ENCODE measurements around the gene BLVRA.
"Not testable (repeated sequence)": the region's sequence is repeated elsewhere in the genome, so short reads cannot be mapped to it uniquely, and the experiment has no call there.

BLVRA gene, protein sequence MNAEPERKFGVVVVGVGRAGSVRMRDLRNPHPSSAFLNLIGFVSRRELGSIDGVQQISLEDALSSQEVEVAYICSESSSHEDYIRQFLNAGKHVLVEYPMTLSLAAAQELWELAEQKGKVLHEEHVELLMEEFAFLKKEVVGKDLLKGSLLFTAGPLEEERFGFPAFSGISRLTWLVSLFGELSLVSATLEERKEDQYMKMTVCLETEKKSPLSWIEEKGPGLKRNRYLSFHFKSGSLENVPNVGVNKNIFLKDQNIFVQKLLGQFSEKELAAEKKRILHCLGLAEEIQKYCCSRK

DNA sequence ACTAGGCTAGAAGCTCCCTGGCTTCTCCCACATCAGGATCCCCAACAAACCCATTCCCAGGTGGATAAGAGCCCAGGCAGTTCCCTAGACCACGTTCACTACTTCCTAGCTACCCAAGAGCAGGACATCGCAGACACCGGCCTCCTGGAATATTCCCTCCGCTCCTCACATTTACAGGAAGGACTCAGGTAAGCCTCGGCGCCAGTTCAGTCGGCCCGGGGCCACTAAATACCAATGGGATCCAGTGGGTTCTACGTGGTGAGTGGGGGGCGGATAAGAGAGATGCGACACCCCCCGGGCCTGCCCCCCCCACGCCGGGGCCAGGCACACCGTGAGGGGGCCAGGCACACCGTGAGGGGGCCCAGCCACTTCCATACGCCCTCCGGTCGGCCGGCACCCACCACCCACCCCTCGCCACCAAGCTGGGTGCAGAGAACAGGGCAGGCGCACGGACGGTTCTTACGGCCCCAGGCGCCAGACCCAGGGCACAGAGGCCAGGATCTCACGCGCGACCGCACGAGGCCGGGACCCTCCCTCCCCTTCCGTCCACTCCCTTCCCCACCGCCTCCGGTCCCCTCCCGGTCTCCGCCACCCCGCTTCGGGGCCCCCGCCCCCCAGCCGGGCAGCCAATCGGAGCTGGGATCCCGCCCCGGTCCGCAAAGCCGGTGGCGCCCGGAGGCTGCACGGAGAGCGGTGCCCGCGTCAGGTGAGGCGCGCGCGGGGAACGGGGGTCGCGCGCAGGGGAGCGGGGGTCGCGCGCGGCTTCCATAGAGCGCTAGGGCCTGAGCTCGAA, at the start of gene BLVRA:
Gene BLVRA, plus strand, starts transcription at position 652 of the 793 bp plus-strand sequence. CDS start 12,479 bp downstream, outside the sequence.
- Histone ChIP-seq H3K9ac (ENCODE audit: low read length in 2 of 2) (peak within 1 kb of the TSS; percentile 92 to 94), H3K36me3 (ENCODE audit: control insufficient read depth in 2 of 2, insufficient read depth in 2 of 2, low read length in 2 of 2) (no peaks in the 10 kb centered on the region), H3K4me3 (ENCODE audit: low read length in 2 of 2) (peak within 1 kb of the TSS; percentile 87), H3K27me3 (ENCODE audit: control insufficient read depth in 1 of 2, insufficient read depth in 2 of 2, low read length in 2 of 2) (no peaks in the 10 kb centered on the region), H3K27ac (ENCODE audit: low read length) (peak within 1 kb of the TSS; percentile 53), H3K9me3 (ENCODE audit: control insufficient read depth in 2 of 2, low read length in 2 of 2) (no peaks in the 10 kb centered on the region), H3K4me1 (ENCODE audit: control insufficient read depth, insufficient read depth, low read length) (peaks cover 9% of the 10 kb centered on the region)

DNA sequence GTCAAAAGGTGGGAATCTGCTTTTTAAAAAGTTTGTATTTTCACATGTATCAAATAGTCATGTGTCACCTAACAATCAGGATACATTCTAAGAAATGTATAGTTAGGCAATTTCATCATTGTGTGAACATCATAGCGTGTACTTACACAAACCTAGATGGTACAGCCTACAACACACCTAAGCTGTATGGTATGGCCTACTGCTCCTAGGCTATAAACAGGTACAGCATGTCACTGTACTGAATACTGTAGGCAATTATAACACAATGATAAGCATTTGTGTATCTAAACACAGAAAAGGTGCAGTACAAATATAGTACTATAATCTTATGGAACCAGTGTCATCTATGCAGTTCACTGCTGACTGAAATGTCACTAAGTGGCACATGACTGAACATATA, 47.0 kb upstream of the BLVRA start:
- no peaks in the 10 kb centered on the region for H3K27me3 ChIP-seq (ENCODE audit: control insufficient read depth in 1 of 2, insufficient read depth in 2 of 2, low read length in 2 of 2)
- H3K9ac ChIP-seq (ENCODE audit: low read length in 2 of 2): no peak overlapping the region
- H3K9me3 ChIP-seq (ENCODE audit: control insufficient read depth in 2 of 2, low read length in 2 of 2): no peaks in the 10 kb centered on the region
- H3K27ac ChIP-seq (ENCODE audit: low read length): no peak overlapping the region
- peaks cover 3% of the 10 kb centered on the region for H3K4me1 ChIP-seq (ENCODE audit: control insufficient read depth, insufficient read depth, low read length)
- no peak overlapping the region for H3K4me3 ChIP-seq (ENCODE audit: low read length in 2 of 2)
- no peaks in the 10 kb centered on the region for H3K36me3 ChIP-seq (ENCODE audit: control insufficient read depth in 2 of 2, insufficient read depth in 2 of 2, low read length in 2 of 2)

DNA sequence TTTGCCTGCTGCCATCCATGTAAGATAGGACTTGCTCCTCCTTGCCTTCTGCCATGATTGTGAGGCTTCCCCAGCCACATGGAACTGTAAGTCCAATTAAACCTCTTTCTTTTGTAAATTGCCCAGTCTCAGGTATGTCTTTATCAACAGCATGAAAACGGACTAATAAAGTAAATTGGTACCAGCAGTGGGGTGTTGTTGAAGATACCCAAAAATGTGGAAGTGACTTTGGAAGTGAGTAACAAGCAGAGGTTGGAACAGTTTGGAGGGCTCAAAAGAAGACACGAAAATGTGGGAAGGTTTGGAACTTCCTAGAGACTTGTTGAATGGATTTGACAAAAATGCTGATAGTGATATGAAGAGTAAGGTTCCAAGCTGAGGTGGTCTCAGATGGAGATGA, 42.5 kb upstream of the BLVRA start:
- H3K36me3 ChIP-seq (ENCODE audit: control insufficient read depth in 2 of 2, insufficient read depth in 2 of 2, low read length in 2 of 2); H3K27ac ChIP-seq (ENCODE audit: low read length); H3K4me3 ChIP-seq (ENCODE audit: low read length in 2 of 2): not testable (repeated sequence)

DNA sequence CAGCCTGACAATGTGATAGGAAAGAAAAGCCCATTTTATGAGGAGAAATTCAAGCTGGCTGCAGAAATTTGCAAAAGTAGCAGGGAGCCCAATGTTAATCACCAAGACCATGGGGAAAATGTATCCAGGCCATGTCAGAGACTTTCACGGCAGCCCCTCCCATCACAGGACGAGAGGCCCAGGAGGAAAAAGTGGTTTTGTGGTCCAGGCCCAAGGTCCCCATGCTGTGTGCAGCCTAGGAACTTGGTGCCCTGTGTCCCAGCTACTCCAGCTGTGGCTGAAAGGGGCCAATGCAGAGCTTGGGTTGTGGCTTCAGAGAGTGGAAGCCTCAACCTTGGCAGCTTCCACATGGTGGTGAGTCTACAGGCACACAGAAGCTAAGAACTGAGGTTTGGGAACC, 41.9 kb upstream of the BLVRA start:
- H3K4me1 ChIP-seq (ENCODE audit: control insufficient read depth, insufficient read depth, low read length): no peaks in the 10 kb centered on the region
- no peaks in the 10 kb centered on the region for H3K36me3 ChIP-seq (ENCODE audit: control insufficient read depth in 2 of 2, insufficient read depth in 2 of 2, low read length in 2 of 2)
- H3K27ac ChIP-seq (ENCODE audit: low read length): no peak overlapping the region
- H3K4me3 ChIP-seq (ENCODE audit: low read length in 2 of 2): no peak overlapping the region
- H3K9ac ChIP-seq (ENCODE audit: low read length in 2 of 2): no peak overlapping the region
- no peaks in the 10 kb centered on the region for H3K9me3 ChIP-seq (ENCODE audit: control insufficient read depth in 2 of 2, low read length in 2 of 2)
- no peaks in the 10 kb centered on the region for H3K27me3 ChIP-seq (ENCODE audit: control insufficient read depth in 1 of 2, insufficient read depth in 2 of 2, low read length in 2 of 2)

More for the DNA sequence above, 42.5 kb upstream of the BLVRA start:
- not testable (repeated sequence) for H3K9ac ChIP-seq (ENCODE audit: low read length in 2 of 2); H3K4me1 ChIP-seq (ENCODE audit: control insufficient read depth, insufficient read depth, low read length); H3K9me3 ChIP-seq (ENCODE audit: control insufficient read depth in 2 of 2, low read length in 2 of 2); H3K27me3 ChIP-seq (ENCODE audit: control insufficient read depth in 1 of 2, insufficient read depth in 2 of 2, low read length in 2 of 2)

DNA sequence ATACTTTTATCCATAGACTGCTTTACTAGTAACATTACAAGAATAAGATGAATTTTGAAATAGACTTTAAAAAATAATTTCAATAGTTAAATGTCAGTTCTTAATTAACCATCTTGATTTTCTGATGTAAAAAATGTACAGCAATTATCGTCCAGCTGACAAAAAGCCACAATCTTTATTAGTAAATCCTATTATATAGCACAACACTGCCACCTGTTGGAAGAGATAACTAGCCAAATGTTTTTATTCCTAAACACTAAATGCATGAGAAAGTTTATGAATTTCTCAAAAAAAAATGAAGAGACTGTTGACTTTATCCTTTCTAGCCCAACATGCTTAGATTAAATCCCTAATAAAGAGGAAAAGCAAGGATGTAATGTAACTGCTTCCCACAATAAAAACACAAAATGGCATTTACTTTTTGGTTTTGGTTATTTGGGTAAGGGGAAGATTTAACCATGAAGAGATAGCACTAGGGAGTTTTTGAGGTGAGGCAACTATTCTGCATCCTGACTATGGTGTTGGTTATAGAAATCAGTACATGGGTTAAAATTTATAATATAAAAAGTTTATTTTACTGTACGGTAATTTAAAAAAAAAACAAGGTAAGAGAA, 37.2 kb upstream of the BLVRA start:
- no peaks in the 10 kb centered on the region for H3K4me1 ChIP-seq (ENCODE audit: control insufficient read depth, insufficient read depth, low read length)
- H3K27ac ChIP-seq (ENCODE audit: low read length): no peak overlapping the region
- H3K9me3 ChIP-seq (ENCODE audit: control insufficient read depth in 2 of 2, low read length in 2 of 2): no peaks in the 10 kb centered on the region
- H3K27me3 ChIP-seq (ENCODE audit: control insufficient read depth in 1 of 2, insufficient read depth in 2 of 2, low read length in 2 of 2): no peaks in the 10 kb centered on the region
- H3K4me3 ChIP-seq (ENCODE audit: low read length in 2 of 2): no peak overlapping the region
- H3K9ac ChIP-seq (ENCODE audit: low read length in 2 of 2): no peak overlapping the region
- H3K36me3 ChIP-seq (ENCODE audit: control insufficient read depth in 2 of 2, insufficient read depth in 2 of 2, low read length in 2 of 2): no peaks in the 10 kb centered on the region

DNA sequence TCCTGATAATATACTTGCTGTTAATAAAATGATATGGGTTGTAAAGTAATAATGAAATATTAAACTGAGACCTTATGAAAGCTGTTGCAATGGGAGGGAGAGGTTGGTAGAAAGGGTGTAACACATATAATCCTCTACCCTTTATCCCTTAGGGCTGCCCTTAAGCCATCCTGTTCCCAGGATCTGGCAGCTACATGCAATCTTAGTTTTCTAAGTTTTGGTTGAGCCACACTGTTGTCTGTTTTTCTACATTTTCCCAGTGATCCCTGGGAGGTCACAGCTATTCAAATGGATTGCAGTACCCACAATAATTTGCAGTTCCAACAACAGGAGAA, 35.5 kb upstream of the BLVRA start:
- Histone ChIP-seq H3K4me1 (ENCODE audit: control insufficient read depth, insufficient read depth, low read length) (no peaks in the 10 kb centered on the region), H3K9ac (ENCODE audit: low read length in 2 of 2) (no peak overlapping the region), H3K27me3 (ENCODE audit: control insufficient read depth in 1 of 2, insufficient read depth in 2 of 2, low read length in 2 of 2) (no peaks in the 10 kb centered on the region), H3K27ac (ENCODE audit: low read length) (no peak overlapping the region), H3K4me3 (ENCODE audit: low read length in 2 of 2) (no peak overlapping the region), H3K9me3 (ENCODE audit: control insufficient read depth in 2 of 2, low read length in 2 of 2) (no peaks in the 10 kb centered on the region), H3K36me3 (ENCODE audit: control insufficient read depth in 2 of 2, insufficient read depth in 2 of 2, low read length in 2 of 2) (no peaks in the 10 kb centered on the region)

DNA sequence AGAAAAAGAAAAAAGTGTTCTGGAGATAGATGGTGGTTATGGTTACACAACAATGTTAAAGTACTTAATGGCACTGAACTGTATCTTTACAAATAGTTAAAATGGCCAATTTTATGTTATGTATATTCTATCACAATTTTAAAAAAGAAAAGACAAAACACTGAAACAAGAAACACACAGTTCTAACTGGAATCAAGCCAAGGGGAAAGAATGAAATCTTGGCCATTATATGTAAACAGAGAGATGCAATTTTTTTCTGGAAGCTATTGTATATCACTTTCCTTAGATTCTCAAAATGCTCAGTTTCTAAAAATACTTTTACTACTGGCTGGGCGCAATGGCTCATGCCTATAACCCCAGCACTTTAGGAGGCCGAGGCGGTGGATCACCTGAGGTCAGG, 33.2 kb upstream of the BLVRA start:
- Histone ChIP-seq H3K9ac (ENCODE audit: low read length in 2 of 2) (no peak overlapping the region), H3K4me3 (ENCODE audit: low read length in 2 of 2) (no peak overlapping the region), H3K36me3 (ENCODE audit: control insufficient read depth in 2 of 2, insufficient read depth in 2 of 2, low read length in 2 of 2) (no peaks in the 10 kb centered on the region), H3K9me3 (ENCODE audit: control insufficient read depth in 2 of 2, low read length in 2 of 2) (no peaks in the 10 kb centered on the region), H3K27ac (ENCODE audit: low read length) (no peak overlapping the region), H3K4me1 (ENCODE audit: control insufficient read depth, insufficient read depth, low read length) (peaks cover 3% of the 10 kb centered on the region), H3K27me3 (ENCODE audit: control insufficient read depth in 1 of 2, insufficient read depth in 2 of 2, low read length in 2 of 2) (no peaks in the 10 kb centered on the region)

DNA sequence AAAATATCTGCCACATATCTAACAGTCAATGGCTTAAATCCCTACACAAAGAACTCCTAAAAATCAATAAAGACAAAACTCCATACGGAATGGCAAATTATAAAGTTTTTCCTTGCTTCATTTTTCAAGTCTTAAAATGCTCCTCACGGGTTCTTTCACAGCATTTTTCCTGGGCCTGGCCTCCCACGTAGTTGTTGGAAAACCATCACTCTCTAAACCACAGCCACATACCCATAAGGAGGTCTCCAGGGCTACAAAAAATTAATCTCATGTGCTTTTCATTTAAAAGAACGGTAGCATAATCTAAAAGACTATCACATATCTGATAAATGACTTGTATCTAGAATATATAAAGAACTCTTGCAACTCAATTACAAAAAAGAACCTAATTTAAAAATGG, 32.0 kb upstream of the BLVRA start:
- no peaks in the 10 kb centered on the region for H3K9me3 ChIP-seq (ENCODE audit: control insufficient read depth in 2 of 2, low read length in 2 of 2)
- H3K4me3 ChIP-seq (ENCODE audit: low read length in 2 of 2): no peak overlapping the region
- no peaks in the 10 kb centered on the region for H3K27me3 ChIP-seq (ENCODE audit: control insufficient read depth in 1 of 2, insufficient read depth in 2 of 2, low read length in 2 of 2)
- H3K9ac ChIP-seq (ENCODE audit: low read length in 2 of 2): no peak overlapping the region
- H3K27ac ChIP-seq (ENCODE audit: low read length): no peak overlapping the region
- no peaks in the 10 kb centered on the region for H3K36me3 ChIP-seq (ENCODE audit: control insufficient read depth in 2 of 2, insufficient read depth in 2 of 2, low read length in 2 of 2)
- peaks cover 3% of the 10 kb centered on the region for H3K4me1 ChIP-seq (ENCODE audit: control insufficient read depth, insufficient read depth, low read length)

DNA sequence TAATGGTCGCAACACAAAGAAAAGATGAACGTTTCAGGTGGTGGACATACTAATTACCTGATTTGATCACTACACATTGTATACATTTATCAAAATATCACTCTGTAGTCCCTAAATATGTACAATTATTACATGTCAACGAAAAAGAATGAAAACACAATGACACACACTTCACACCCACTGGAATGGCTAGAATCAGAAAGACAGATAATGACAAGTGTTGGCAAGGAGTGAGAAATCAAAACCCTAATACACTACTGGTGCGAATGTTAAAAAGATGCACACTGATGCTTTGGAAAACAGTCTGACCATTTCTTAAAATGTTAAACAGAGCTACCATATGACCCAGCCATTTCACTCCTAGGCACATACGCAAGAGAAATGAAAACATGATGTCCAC, 31.5 kb upstream of the BLVRA start:
- H3K4me3 ChIP-seq (ENCODE audit: low read length in 2 of 2): no peak overlapping the region
- H3K4me1 ChIP-seq (ENCODE audit: control insufficient read depth, insufficient read depth, low read length): peaks cover 3% of the 10 kb centered on the region
- no peaks in the 10 kb centered on the region for H3K36me3 ChIP-seq (ENCODE audit: control insufficient read depth in 2 of 2, insufficient read depth in 2 of 2, low read length in 2 of 2)
- no peak overlapping the region for H3K9ac ChIP-seq (ENCODE audit: low read length in 2 of 2)
- no peaks in the 10 kb centered on the region for H3K27me3 ChIP-seq (ENCODE audit: control insufficient read depth in 1 of 2, insufficient read depth in 2 of 2, low read length in 2 of 2)
- H3K9me3 ChIP-seq (ENCODE audit: control insufficient read depth in 2 of 2, low read length in 2 of 2): no peaks in the 10 kb centered on the region
- H3K27ac ChIP-seq (ENCODE audit: low read length): no peak overlapping the region

DNA sequence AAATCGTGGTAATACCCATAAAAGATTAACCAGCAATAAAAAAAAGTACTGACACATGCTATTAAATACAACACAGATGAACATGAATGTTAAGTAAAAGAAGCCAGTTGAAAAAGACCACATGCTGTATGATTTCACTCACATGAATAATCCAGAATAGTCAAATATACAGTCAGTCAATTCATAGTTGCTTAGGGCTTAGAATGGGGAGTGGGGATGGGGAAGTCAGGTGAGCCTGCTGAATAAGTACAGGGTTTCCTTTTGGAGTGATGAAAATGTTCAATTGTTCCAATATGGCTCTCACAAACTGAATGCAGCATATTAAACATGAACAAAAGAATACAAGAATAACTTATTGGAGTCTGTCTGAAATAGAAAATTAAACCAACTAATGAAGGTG, 31.0 kb upstream of the BLVRA start:
- H3K27me3 ChIP-seq (ENCODE audit: control insufficient read depth in 1 of 2, insufficient read depth in 2 of 2, low read length in 2 of 2): no peaks in the 10 kb centered on the region
- H3K36me3 ChIP-seq (ENCODE audit: control insufficient read depth in 2 of 2, insufficient read depth in 2 of 2, low read length in 2 of 2): no peaks in the 10 kb centered on the region
- H3K4me3 ChIP-seq (ENCODE audit: low read length in 2 of 2): no peak overlapping the region
- no peak overlapping the region for H3K9ac ChIP-seq (ENCODE audit: low read length in 2 of 2)
- H3K9me3 ChIP-seq (ENCODE audit: control insufficient read depth in 2 of 2, low read length in 2 of 2): no peaks in the 10 kb centered on the region
- no peak overlapping the region for H3K27ac ChIP-seq (ENCODE audit: low read length)
- H3K4me1 ChIP-seq (ENCODE audit: control insufficient read depth, insufficient read depth, low read length): peaks cover 3% of the 10 kb centered on the region
